GM06990 (cell line): ENCODE data around the gene NRG2.

Experiments used
- DNase-seq: peaks from one replicate; pipeline ENCODE4 v3.0.0-alpha.2; 2011; ENCODE audit not compliant: insufficient read length; ENCODE audit errors: extremely low read depth
- H3K27me3 ChIP-seq: replicated peaks from 2 replicates; pipeline ENCODE4 v1.6.0; 2011; ENCODE audit warnings: low read length; ENCODE audit not compliant: control insufficient read depth, insufficient read depth
- H3K36me3 ChIP-seq: 2 replicates; pipeline ENCODE4 v1.5.1; 2011; ENCODE audit warnings: low read length; ENCODE audit not compliant: control insufficient read depth, insufficient read depth
- H3K4me3 ChIP-seq: replicated peaks from 2 replicates; pipeline ENCODE4 v1.5.1; 2011; ENCODE audit warnings: low read depth, mild to moderate bottlenecking, control low read depth, low read length
- TF ChIP-seq, protein P1 (sequence below): IDR thresholded peaks from 2 replicates; pipeline ENCODE4 v1.5.1; 2011; ENCODE audit warnings: low read length, control low read depth, mild to moderate bottlenecking, inconsistent platforms; ENCODE audit not compliant: insufficient read depth, poor library complexity, severe bottlenecking

Gene NRG2

DNA sequence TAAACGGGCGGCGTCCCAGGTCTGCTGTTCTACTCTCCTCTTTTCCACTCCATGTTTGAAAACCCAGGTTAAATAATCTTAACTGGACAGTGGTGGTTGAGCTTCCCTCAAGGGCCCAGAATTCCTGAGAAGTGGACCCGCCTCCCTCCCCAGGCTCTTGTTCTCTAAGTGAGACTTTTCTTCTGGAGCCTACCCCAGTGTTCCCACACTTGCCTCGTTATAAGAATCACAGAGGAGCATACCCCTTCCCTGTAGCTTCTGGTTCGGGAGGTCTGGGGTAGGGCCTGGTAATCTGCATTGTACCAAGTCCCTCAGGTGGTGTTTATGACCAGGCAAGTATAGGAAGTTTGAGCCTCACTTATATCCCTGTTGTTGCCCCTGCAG is 235.5 kb downstream of the NRG2 start:
- peaks cover 1% of the 10 kb centered on the region for H3K27me3 ChIP-seq
- TF ChIP-seq, protein P1, sequence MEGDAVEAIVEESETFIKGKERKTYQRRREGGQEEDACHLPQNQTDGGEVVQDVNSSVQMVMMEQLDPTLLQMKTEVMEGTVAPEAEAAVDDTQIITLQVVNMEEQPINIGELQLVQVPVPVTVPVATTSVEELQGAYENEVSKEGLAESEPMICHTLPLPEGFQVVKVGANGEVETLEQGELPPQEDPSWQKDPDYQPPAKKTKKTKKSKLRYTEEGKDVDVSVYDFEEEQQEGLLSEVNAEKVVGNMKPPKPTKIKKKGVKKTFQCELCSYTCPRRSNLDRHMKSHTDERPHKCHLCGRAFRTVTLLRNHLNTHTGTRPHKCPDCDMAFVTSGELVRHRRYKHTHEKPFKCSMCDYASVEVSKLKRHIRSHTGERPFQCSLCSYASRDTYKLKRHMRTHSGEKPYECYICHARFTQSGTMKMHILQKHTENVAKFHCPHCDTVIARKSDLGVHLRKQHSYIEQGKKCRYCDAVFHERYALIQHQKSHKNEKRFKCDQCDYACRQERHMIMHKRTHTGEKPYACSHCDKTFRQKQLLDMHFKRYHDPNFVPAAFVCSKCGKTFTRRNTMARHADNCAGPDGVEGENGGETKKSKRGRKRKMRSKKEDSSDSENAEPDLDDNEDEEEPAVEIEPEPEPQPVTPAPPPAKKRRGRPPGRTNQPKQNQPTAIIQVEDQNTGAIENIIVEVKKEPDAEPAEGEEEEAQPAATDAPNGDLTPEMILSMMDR = no peak
- H3K36me3 ChIP-seq = no peaks in the 10 kb centered on the region
- no peak overlapping the region for H3K4me3 ChIP-seq
- DNase-seq = no peak

GRCh38 chr5:139806726-139807646 is 236.1 kb downstream of the NRG2 start:
- H3K36me3 ChIP-seq = no peaks in the 10 kb centered on the region
- H3K27me3 ChIP-seq = peaks cover 6% of the 10 kb centered on the region
- H3K4me3 ChIP-seq = no peak overlapping the region
- DNase-seq = no peak
- TF ChIP-seq, protein P1 = no peak

GRCh38 chr5:139806111-139806510 is 237.0 kb downstream of the NRG2 start:
- no peak for DNase-seq
- Histone ChIP-seq H3K27me3 (peaks cover 6% of the 10 kb centered on the region), H3K36me3 (no peaks in the 10 kb centered on the region), H3K4me3 (no peak overlapping the region)
- TF ChIP-seq, protein P1 = no peak

GRCh38 chr5:139805545-139805944 is 237.6 kb downstream of the NRG2 start:
- Histone ChIP-seq H3K4me3 (no peak overlapping the region), H3K27me3 (peaks cover 6% of the 10 kb centered on the region), H3K36me3 (no peaks in the 10 kb centered on the region)
- no peak for DNase-seq
- TF ChIP-seq, protein P1 = no peak

DNA sequence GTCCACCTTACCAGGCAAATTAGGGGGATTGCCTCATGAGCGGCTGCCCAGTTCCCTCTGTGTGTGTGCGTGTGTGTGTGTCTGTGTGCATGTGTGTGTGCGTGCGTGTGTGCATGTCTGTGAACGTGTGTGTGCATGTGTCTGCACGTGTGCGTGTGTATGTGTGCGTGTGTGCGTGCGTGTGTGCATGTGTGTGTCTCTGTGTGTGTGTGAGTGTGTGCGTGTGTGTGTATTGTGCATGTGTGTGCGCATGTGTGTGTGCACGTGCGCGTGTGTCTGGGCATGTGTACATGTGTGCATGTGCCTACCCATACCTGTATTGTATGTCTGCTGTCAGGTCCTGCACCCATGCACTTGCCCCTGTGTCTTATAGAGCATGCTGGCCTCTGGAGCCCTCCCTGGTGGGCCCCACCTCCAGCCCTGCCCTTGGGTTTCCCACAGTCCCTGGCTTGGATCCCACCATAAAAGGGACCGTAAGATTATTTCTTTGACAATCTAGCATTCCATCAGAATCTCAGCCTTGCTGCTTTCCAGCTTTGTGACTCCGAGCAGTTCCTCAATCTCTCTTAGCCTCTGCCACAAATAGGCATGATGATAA is 238.2 kb downstream of the NRG2 start:
- Histone ChIP-seq H3K27me3 (peaks cover 6% of the 10 kb centered on the region), H3K4me3 (no peak overlapping the region), H3K36me3 (no peaks in the 10 kb centered on the region)
- no peak for DNase-seq
- TF ChIP-seq, protein P1 = no peak
